Stomach (tissue), 9 donors: ENCODE measurements around the gene DUSP8. TPM values are rescaled to one million over a fixed set of nuclear protein-coding genes. Genes with fewer than 3 reads are reported as not detected.
"Not testable (repeated sequence)": the region's sequence is repeated elsewhere in the genome, so short reads cannot be mapped to it uniquely, and the experiment has no call there.

Experiments used
- DNase-seq, 2 donors: peaks; one replicate each; pipeline versions ENCODE4 v3.0.0 to v3.0.0-alpha.2; 2013 to 2019
- H3K27ac ChIP-seq, 5 donors: fragments of 200-600 bp in 4 of 5; sonication (generic) in 4 of 5; one replicate each; pipeline ENCODE4 v1.5.1; 2013 to 2019; ENCODE audit warnings: mild to moderate bottlenecking in 1 of 5, moderate library complexity in 1 of 5
- H3K27me3 ChIP-seq, 3 donors: fragments of 200-600 bp; sonication (generic); one replicate each; pipeline ENCODE4 v1.5.1; 2017 to 2019; ENCODE audit warnings: mixed run types in 1 of 3
- H3K36me3 ChIP-seq, 4 donors: fragments of 200-600 bp; sonication (generic); 1 replicate in 3 of 4; 2 replicates in 1 of 4; pipeline ENCODE4 v1.5.1; 2016 to 2019
- H3K4me1 ChIP-seq, 4 donors: fragments of 200-600 bp; sonication (generic); one replicate each; pipeline ENCODE4 v1.5.1; 2016 to 2019
- H3K4me3 ChIP-seq, 4 donors: fragments of 200-600 bp; sonication (generic) in 3 of 4; one replicate each; pipeline ENCODE4 v1.5.1; 2016 to 2019; ENCODE audit warnings: mild to moderate bottlenecking in 1 of 4
- H3K9me3 ChIP-seq, 4 donors: fragments of 200-600 bp; sonication (generic); one replicate each; pipeline ENCODE4 v1.5.1; 2016 to 2019
- CTCF ChIP-seq, 7 experiments: fragments of 450-650 bp in 4 of 7; fragments of 200-600 bp in 3 of 7; sonication (generic) in 3 of 7; IDR thresholded peaks; one replicate each; pipeline ENCODE4 v1.5.1; 2016 to 2019; ENCODE audit warnings: antibody characterized with exemption in 7 of 7, control low read depth in 2 of 7, mild to moderate bottlenecking in 1 of 7
- EP300 ChIP-seq: sonication (generic); formaldehyde crosslinking; IDR thresholded peaks from one replicate; pipeline ENCODE4 v1.6.1; 2017; ENCODE audit warnings: antibody characterized with exemption
- POLR2A ChIP-seq, 4 donors: fragments of 450-650 bp; IDR thresholded peaks; one replicate each; pipeline ENCODE4 v1.6.1; 2016; ENCODE audit warnings: antibody characterized with exemption in 4 of 4, control low read depth in 2 of 4, mild to moderate bottlenecking in 1 of 4, moderate library complexity in 1 of 4
- POLR2AphosphoS5 ChIP-seq, 3 donors: sonication (generic); formaldehyde crosslinking; IDR thresholded peaks; one replicate each; pipeline ENCODE4 v1.6.1; 2016; ENCODE audit warnings: antibody characterized with exemption in 3 of 3
- WGBS, 5 donors: extraction: QIAGEN DNeasy Blood & Tissue Kit in 3 of 5; methylation state at CpG; one replicate each; pipeline versions ENCODE4 v1.1.5 to v1.1.7; 2013 to 2018; 5-methylcytosine and 5-hydroxymethylcytosine counted together
- intact Hi-C: fragments of 100-400 bp; cut with DNase I; formaldehyde crosslinking; loops from one replicate; pipeline ENCODE4 v1.15.1; 2023; ENCODE audit warnings: low total_unique reads
- polyA plus RNA-seq, 3 donors: library from polyadenylated mRNA; stranded (reverse); fragments of 200-250 nt; gene quantifications; one replicate each; pipeline ENCODE4 v1.2.3, GENCODE V29; 2013
- total RNA-seq, 5 donors: library from RNA; depleted of rRNA; stranded (reverse); fragments of >200 nt; gene quantifications; one replicate each; pipeline versions ENCODE4 v1.1.0 to v1.2.3, GENCODE V29; 2014 to 2016
- donor health status: healthy with polysubstance abuse.
- donor health status: Bipolar disorder and iron deficiency.
- donor health status: healthy.

Gene DUSP8
- total and polyA plus RNA-seq, 8 donors, result 0.58 to 31.6 (median 2.6) TPM

- TF ChIP-seq POLR2AphosphoS5 (IDR thresholded peaks at IDR 0.05) (no peak), CTCF (IDR thresholded peaks at IDR 0.05) (no peak), EP300 (no peak), POLR2A (IDR thresholded peaks at IDR 0.05) (no peak)
- WGBS, 5 donors, result 90 to 98% (median 95%) methylated on average over 6 of the region's 6 CpGs
These were observed 17.9 kb upstream of the DUSP8 start for GRCh38 chr11:1589996-1590395.

GRCh38 chr11:1589191-1589963, 17.3 kb upstream of the DUSP8 start:
- H3K4me3 ChIP-seq, H3K4me1 ChIP-seq, H3K9me3 ChIP-seq, H3K36me3 ChIP-seq, intact Hi-C loops: not testable (repeated sequence)
- DNase-seq, result peak in 1 of 2 donors; percentile 25
- WGBS, 5 donors, result 34 to 46% (median 42%) methylated on average over 7 to 8 of the region's 10 CpGs
- Histone ChIP-seq H3K27me3 (peaks cover 0 to 53% (median 0%) of the 10 kb centered on the region in 3 donors), H3K27ac (peak overlapping the region in 1 of 5 donors; percentile 32)

More at GRCh38 chr11:1589996-1590395, 17.9 kb upstream of the DUSP8 start:
- H3K4me1 ChIP-seq, result peaks cover 0 to 6% (median 0%) of the 10 kb centered on the region in 4 donors
- H3K36me3 ChIP-seq, result no peaks in the 10 kb centered on the region
- H3K9me3 ChIP-seq, result no peaks in the 10 kb centered on the region
- no peak overlapping the region for H3K27ac ChIP-seq
- no peak for DNase-seq
- no peak overlapping the region for H3K4me3 ChIP-seq
- intact Hi-C loops, result no loop called here
- H3K27me3 ChIP-seq, result peaks cover 0 to 47% (median 0%) of the 10 kb centered on the region in 3 donors

GRCh38 chr11:1586699-1587098, 14.6 kb upstream of the DUSP8 start:
- peaks cover 0 to 41% (median 0%) of the 10 kb centered on the region in 3 donors for H3K27me3 ChIP-seq
- H3K9me3 ChIP-seq, result no peaks in the 10 kb centered on the region
- peaks cover 0 to 6% (median 0%) of the 10 kb centered on the region in 4 donors for H3K4me1 ChIP-seq
- DNase-seq, result no peak
- 62 to 88% (median 84%) methylated on average over 2 of the region's 2 CpGs for WGBS, 5 donors
- no peak for TF ChIP-seq EP300
- TF ChIP-seq CTCF (IDR thresholded peaks at IDR 0.05), result no peak
- no peak for TF ChIP-seq POLR2AphosphoS5 (IDR thresholded peaks at IDR 0.05)
- TF ChIP-seq POLR2A (IDR thresholded peaks at IDR 0.05), result no peak
- no peak overlapping the region for H3K4me3 ChIP-seq
- H3K36me3 ChIP-seq, result no peaks in the 10 kb centered on the region
- H3K27ac ChIP-seq, result no peak overlapping the region
- intact Hi-C loops, result no loop called here

GRCh38 chr11:1584661-1585370, 12.7 kb upstream of the DUSP8 start, which contains the start of gene KRTAP5-1:
KRTAP5-1 (minus strand) TSS chr11:1585283; CDS start chr11:1585249, 34 bp downstream.
- H3K4me1 ChIP-seq, H3K36me3 ChIP-seq, H3K4me3 ChIP-seq, H3K9me3 ChIP-seq, intact Hi-C loops, H3K27ac ChIP-seq, DNase-seq: not testable (repeated sequence)
- H3K27me3 ChIP-seq, result peaks cover 0 to 35% (median 0%) of the 10 kb centered on the region in 3 donors
- 60 to 82% (median 74%) methylated on average over 1 to 9 of the region's 9 CpGs for WGBS, 5 donors

- intact Hi-C loops, H3K9me3 ChIP-seq, H3K27ac ChIP-seq, H3K4me1 ChIP-seq, H3K36me3 ChIP-seq, H3K4me3 ChIP-seq, DNase-seq: not testable (repeated sequence)
- WGBS, 5 donors, result 72 to 74% (median 73%) methylated on average over 2 of the region's 2 CpGs
- peaks cover 0 to 36% (median 0%) of the 10 kb centered on the region in 3 donors for H3K27me3 ChIP-seq
These were observed 10.8 kb upstream of the DUSP8 start for GRCh38 chr11:1582909-1583308.
